Measurements from ENCODE around the gene NT5C1B.
A peak's percentile ranks its signal among the peaks of the same experiment; 100 is the strongest.

Gene NT5C1B

GRCh38 chr2:18598848-18599484 lies 9.6 kb upstream of the NT5C1B start:
- DNase-seq, result no peak

GRCh38 chr2:18597618-18598017 lies 8.2 kb upstream of the NT5C1B start:
- no peak for DNase-seq

- no peak for DNase-seq
Measured at GRCh38 chr2:18596993-18597392, 7.6 kb upstream of the NT5C1B start.

- no peak for DNase-seq
Measured at GRCh38 chr2:18593496-18593895, 4.1 kb upstream of the NT5C1B start.

- DNase-seq, result no peak
Measured at GRCh38 chr2:18592372-18592771, 3.0 kb upstream of the NT5C1B start.

- no peak for DNase-seq
Measured at GRCh38 chr2:18588802-18589201, 567 bp downstream of the NT5C1B start.

GRCh38 chr2:18588049-18588448 lies 1.3 kb downstream of the NT5C1B start:
- DNase-seq, result no peak

GRCh38 chr2:18585526-18585925 lies 3.8 kb downstream of the NT5C1B start:
- no peak for DNase-seq

- no peak for DNase-seq
Measured at GRCh38 chr2:18584608-18584954, 4.8 kb downstream of the NT5C1B start.

- no peak for DNase-seq
Measured at GRCh38 chr2:18583905-18584607, 5.3 kb downstream of the NT5C1B start.

GRCh38 chr2:18580606-18581005 lies 8.8 kb downstream of the NT5C1B start:
- no peak for DNase-seq

- no peak for DNase-seq
Measured at GRCh38 chr2:18578033-18578432, 11.3 kb downstream of the NT5C1B start.

GRCh38 chr2:18566145-18566769 lies 23.1 kb downstream of the NT5C1B start:
- DNase-seq, result peak; percentile 43 to 44

- no peak for DNase-seq
Measured at GRCh38 chr2:18560797-18561085, 28.6 kb downstream of the NT5C1B start.

GRCh38 chr2:18560031-18560796 lies 29.2 kb downstream of the NT5C1B start, which contains the start of gene RDH14:
Gene RDH14, minus strand, starts transcription at chr2:18560653. Its CDS starts 81 bp downstream, at chr2:18560572.
- peak; percentile 94 to 97 for DNase-seq

- DNase-seq, result no peak
Measured at GRCh38 chr2:18559531-18560030, 29.8 kb downstream of the NT5C1B start.

GRCh38 chr2:18558458-18558857 lies 30.9 kb downstream of the NT5C1B start:
- no peak for DNase-seq

- DNase-seq, result no peak
Measured at GRCh38 chr2:18557121-18557520, 32.2 kb downstream of the NT5C1B start.

- no peak for DNase-seq
Measured at GRCh38 chr2:18552351-18553077, 36.9 kb downstream of the NT5C1B start.

GRCh38 chr2:18551623-18552022 lies 37.7 kb downstream of the NT5C1B start:
- DNase-seq, result no peak

GRCh38 chr2:18551169-18551568 lies 38.2 kb downstream of the NT5C1B start:
- peak in 1 of 2 experiments; percentile 24 for DNase-seq

- DNase-seq, result no peak
Measured at GRCh38 chr2:18550433-18550832, 38.9 kb downstream of the NT5C1B start.

- no peak for DNase-seq
Measured at GRCh38 chr2:18549083-18549482, 40.3 kb downstream of the NT5C1B start.

All from NCI-H2081 (cell line).